GM18517 (cell line): Measurements from ENCODE around the gene SH3GLB1.

Experiments used
- ATAC-seq: cut with Tn5 transposase; IDR thresholded peaks from one replicate; pipeline ENCODE4 v1.9.1; 2021; ENCODE audit warnings: mild to moderate bottlenecking, moderate library complexity; ENCODE audit not compliant: unreplicated experiment

The SH3GLB1 gene

DNA sequence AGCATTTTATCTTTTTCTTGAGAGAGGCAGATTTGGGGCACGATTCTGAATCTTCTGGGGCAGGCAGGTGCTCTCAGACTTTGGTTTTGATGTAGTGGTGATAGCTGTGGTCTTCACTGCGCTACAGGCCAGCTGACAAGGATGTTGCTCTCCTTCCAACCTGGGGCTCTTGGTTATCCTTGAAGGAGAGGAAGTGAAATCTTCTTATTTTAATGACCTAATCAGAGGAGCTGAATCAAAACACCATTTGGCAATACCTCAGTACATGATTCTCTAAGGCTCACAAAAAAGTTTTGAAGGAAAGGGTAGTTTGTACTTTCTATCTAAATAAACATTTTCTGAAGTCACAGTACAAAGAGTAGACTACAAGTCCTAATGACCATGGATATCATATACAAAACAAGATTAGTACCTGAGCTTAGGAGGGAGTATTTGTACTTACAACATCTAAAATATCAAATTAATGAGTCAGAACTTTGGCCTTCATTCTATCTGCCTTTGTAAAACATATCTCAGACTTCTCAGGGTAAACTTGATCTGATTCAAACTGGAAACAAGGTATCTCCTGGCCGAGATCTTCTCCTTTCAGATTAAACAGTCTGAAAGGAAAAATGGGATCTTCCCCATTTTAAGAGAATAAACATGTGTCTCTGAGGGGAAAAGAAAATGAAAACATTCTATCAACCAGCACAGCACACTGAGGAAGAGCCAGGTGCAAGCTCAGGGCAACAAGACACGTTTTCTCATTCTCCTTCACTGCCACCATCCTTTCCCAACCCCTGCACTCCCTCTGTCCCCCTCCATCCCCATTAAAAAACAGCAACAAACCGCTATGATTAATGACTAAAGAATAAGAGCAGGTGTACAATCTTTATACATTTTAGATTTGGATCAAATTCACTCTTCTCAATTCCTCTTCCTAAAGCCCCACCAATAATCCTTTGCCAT is 69.2 kb downstream of the SH3GLB1 start:
- peak; percentile 12 for ATAC-seq

GRCh38 chr1:86774305-86775295 is 70.2 kb downstream of the SH3GLB1 start:
- peak; percentile 95 for ATAC-seq

DNA sequence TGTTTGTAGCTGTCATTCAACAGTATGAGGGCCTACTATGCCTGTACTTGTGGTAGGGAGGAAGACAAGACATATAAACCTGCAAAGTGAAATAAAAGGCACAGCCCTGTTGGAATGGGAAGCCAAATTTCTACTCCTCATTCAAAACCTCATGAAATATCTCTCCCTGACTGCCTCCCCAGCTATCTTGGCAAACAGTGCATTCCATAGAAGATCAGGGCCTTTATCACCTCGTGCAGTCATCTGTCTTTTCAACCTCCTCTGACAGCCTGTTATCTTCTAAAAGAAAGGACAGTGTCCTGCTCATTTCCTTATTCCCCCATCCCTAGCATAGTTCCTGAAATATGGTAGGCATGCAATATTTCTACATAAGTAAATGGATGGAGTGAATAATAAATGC is 71.0 kb downstream of the SH3GLB1 start:
- no peak for ATAC-seq

DNA sequence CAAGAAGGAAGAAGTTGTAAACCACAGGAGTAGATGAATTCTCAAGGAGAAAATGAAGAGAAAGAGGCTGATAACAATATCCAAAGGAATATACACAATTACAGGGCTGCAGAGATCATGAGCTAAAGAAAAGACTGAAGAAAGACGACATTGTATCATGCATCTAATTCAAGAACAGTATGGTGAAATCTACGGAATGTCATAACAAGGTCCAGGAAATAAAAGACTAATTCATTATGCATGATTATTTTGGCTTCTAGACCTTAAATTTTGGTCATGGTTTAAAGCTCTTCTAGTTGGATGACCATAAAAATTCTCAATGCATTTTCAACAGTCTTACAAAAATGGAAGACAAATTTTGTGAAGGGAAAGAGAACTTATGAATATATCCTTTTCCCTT is 71.7 kb downstream of the SH3GLB1 start:
- ATAC-seq: no peak

DNA sequence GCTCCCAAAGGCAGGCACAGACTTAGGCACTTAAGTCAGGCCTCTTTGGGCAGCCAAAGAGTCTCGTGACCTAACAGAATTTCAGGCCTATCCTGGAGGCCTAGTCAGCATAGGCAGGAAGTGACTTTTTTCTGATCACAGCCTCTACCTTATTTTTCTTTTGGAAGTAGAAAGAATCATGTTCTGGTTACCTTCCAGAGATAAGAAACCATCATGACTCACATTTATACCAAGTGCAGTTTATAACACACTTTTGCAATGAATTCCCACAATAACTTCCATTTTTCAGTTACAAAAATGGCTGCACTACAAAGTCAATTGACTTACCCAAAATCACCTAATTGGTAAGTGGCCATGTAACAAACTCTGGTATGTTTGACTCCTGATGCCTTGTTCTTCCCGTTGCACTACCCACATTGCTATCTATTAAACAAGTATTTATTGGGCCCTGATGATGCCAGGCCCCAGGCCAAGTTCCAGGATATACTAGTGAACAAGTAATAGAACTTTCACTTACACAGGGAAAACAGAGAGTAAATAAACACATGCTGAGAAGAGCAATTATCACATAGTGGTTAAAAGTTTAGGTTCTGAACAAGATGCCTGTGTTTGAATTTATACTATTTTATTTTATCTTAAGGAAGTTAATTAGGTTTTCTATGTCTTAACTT is 74.3 kb downstream of the SH3GLB1 start:
- no peak for ATAC-seq

GRCh38 chr1:86779308-86780191 is 75.2 kb downstream of the SH3GLB1 start:
- no peak for ATAC-seq

GRCh38 chr1:86782482-86782881 is 78.1 kb downstream of the SH3GLB1 start:
- ATAC-seq: no peak

GRCh38 chr1:86787621-86788020 is 83.2 kb downstream of the SH3GLB1 start:
- no peak for ATAC-seq

DNA sequence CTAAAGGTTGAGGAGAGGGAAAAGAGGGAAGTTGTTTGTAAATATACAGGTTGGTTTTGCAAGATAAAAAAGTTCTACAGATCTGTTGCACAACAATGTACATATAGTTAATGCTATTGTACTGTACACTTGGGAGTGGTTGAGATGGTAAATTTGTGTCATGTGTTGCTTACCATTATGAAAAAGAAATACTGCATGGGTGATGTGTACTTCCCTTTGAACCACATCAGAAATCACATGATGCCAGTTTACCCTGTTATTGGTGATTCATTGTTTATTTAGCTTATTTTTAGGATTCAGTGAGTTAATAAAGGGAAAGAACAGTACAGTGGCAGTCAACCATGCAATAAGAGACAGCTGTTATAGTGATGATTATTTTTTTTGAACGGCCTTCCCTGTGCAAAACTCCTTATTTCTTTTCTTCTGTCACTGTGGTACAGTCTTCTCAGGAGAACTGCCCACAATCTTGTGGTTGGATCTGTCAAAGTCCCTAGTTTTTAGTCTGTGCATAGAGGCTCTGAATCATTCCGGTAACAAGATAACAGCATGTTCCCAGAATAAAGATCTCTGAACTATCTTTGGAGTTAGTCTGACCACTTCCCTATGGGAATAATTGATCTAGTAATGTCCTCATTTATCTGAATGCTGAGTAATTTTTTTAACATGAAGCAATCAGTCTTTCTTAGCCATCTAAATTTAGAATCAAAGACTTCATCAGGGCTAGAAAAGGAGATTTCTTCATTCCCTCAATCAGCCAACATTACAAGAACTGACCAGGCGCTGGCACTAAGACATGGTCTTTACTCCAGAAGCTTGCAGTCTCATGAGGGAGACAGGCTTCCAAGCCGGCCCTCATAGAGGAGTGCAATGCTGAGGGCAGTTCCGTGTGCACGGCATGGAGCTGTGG is 84.2 kb downstream of the SH3GLB1 start:
- no peak for ATAC-seq

DNA sequence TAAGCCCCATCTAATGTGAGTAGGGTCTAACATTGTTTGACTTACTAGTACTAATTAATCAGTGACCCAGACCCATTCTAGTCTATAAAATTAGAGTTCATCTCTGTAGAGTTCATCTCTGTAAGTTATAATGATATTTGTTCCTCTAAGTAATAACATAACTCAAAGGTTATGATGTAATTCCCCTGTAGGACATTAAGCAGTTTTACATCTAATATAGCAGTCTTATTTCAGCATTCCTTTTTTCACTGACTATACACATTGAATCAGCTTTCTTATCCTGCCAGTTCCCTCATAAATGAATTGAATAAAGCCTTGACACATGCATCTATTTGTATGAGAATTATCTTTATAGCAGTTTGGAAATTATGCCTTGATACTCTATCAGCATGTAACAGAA is 90.9 kb downstream of the SH3GLB1 start:
- no peak for ATAC-seq
